Tibial nerve (tissue), 4 donors: ENCODE results near the gene CENPM. TPM values are rescaled to one million over a fixed set of nuclear protein-coding genes. Genes with fewer than 3 reads are reported as not detected.

Source experiments
- DNase-seq, 2 donors: peaks; one replicate each; pipeline ENCODE4 v3.0.0-alpha.2; 2019; ENCODE audit warnings: low spot score in 2 of 2
- H3K27ac ChIP-seq, 4 donors: fragments of 200-600 bp; sonication (generic) in 3 of 4; one replicate each; pipeline ENCODE4 v1.5.1; 2017 to 2019; ENCODE audit warnings: mild to moderate bottlenecking in 1 of 4
- H3K27me3 ChIP-seq, 2 donors: fragments of 200-600 bp; sonication (generic) in 1 of 2; one replicate each; pipeline versions ENCODE4 v1.5.1 to v1.6.0; 2017 to 2019
- H3K36me3 ChIP-seq, 3 donors: fragments of 200-600 bp; sonication (generic); one replicate each; pipeline ENCODE4 v1.5.1; 2018 to 2019
- H3K4me1 ChIP-seq, 4 donors: fragments of 200-600 bp; sonication (generic) in 3 of 4; one replicate each; pipeline ENCODE4 v1.5.1; 2017 to 2019
- H3K4me3 ChIP-seq, 4 donors: fragments of 200-600 bp; sonication (generic) in 3 of 4; one replicate each; pipeline ENCODE4 v1.5.1; 2017 to 2019; ENCODE audit warnings: mild to moderate bottlenecking in 1 of 4, moderate library complexity in 1 of 4
- H3K9me3 ChIP-seq, 4 donors: fragments of 200-600 bp; sonication (generic) in 3 of 4; one replicate each; pipeline ENCODE4 v1.5.1; 2017 to 2019
- EP300 ChIP-seq, 2 donors: sonication (generic); formaldehyde crosslinking; IDR thresholded peaks; one replicate each; pipeline ENCODE4 v1.6.1; 2017; ENCODE audit warnings: antibody characterized with exemption in 2 of 2, mild to moderate bottlenecking in 1 of 2
- POLR2A ChIP-seq, 2 donors: fragments of 450-650 bp; IDR thresholded peaks; one replicate each; pipeline ENCODE4 v1.6.1; 2017; ENCODE audit warnings: antibody characterized with exemption in 2 of 2, mild to moderate bottlenecking in 2 of 2, moderate library complexity in 2 of 2
- WGBS, 2 donors: methylation state at CpG; one replicate each; pipeline ENCODE4 v1.1.5; 2018; 5-methylcytosine and 5-hydroxymethylcytosine counted together
- total RNA-seq, 4 donors: library from RNA; depleted of rRNA; stranded (reverse); fragments of >200 nt; gene quantifications; one replicate each; pipeline ENCODE4 v1.1.0, GENCODE V29; 2016
- TF ChIP-seq, protein P1 (sequence below), 5 experiments: fragments of 200-600 bp in 3 of 5; fragments of 450-650 bp in 2 of 5; sonication (generic) in 3 of 5; IDR thresholded peaks; one replicate each; pipeline ENCODE4 v1.5.1; 2016 to 2019; ENCODE audit warnings: antibody characterized with exemption in 5 of 5, mild to moderate bottlenecking in 3 of 5, moderate library complexity in 2 of 5

Gene CENPM
- total RNA-seq, 4 donors from 2014 or later = 5.0 to 5.1 TPM; not detected in 2

DNA sequence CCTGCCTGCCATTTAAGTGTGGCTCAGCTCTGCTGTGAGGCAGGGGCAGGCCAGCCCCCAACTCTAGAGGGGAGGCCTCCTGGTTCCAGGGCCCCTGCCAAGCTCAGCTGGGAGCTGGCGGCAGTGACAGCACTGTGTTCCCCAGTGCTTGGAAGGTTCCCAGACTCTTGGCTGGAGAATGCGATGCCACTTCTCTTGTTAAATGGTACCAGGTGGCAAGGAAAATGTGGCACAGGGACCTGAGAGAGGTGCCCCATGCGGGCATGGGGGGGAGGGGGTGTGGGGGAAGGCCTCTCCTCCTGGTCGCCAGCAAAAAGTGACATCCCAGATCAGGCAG lies 12.0 kb downstream of the CENPM start:
- no peak for DNase-seq
- Histone ChIP-seq H3K27ac (peak overlapping the region in 1 of 4 donors; percentile 73), H3K9me3 (no peaks in the 10 kb centered on the region), H3K4me3 (no peak overlapping the region), H3K27me3 (no peaks in the 10 kb centered on the region), H3K36me3 (no peaks in the 10 kb centered on the region), H3K4me1 (peaks cover 0 to 13% (median 0%) of the 10 kb centered on the region in 4 donors)
- TF ChIP-seq, protein P1, sequence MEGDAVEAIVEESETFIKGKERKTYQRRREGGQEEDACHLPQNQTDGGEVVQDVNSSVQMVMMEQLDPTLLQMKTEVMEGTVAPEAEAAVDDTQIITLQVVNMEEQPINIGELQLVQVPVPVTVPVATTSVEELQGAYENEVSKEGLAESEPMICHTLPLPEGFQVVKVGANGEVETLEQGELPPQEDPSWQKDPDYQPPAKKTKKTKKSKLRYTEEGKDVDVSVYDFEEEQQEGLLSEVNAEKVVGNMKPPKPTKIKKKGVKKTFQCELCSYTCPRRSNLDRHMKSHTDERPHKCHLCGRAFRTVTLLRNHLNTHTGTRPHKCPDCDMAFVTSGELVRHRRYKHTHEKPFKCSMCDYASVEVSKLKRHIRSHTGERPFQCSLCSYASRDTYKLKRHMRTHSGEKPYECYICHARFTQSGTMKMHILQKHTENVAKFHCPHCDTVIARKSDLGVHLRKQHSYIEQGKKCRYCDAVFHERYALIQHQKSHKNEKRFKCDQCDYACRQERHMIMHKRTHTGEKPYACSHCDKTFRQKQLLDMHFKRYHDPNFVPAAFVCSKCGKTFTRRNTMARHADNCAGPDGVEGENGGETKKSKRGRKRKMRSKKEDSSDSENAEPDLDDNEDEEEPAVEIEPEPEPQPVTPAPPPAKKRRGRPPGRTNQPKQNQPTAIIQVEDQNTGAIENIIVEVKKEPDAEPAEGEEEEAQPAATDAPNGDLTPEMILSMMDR (IDR thresholded peaks at IDR 0.05) = no peak
- no peak for TF ChIP-seq POLR2A (IDR thresholded peaks at IDR 0.05)
- TF ChIP-seq EP300 (IDR thresholded peaks at IDR 0.05) = no peak
- 88 to 94% methylated on average over 3 to 4 of the region's 4 CpGs for WGBS, 2 donors

DNA sequence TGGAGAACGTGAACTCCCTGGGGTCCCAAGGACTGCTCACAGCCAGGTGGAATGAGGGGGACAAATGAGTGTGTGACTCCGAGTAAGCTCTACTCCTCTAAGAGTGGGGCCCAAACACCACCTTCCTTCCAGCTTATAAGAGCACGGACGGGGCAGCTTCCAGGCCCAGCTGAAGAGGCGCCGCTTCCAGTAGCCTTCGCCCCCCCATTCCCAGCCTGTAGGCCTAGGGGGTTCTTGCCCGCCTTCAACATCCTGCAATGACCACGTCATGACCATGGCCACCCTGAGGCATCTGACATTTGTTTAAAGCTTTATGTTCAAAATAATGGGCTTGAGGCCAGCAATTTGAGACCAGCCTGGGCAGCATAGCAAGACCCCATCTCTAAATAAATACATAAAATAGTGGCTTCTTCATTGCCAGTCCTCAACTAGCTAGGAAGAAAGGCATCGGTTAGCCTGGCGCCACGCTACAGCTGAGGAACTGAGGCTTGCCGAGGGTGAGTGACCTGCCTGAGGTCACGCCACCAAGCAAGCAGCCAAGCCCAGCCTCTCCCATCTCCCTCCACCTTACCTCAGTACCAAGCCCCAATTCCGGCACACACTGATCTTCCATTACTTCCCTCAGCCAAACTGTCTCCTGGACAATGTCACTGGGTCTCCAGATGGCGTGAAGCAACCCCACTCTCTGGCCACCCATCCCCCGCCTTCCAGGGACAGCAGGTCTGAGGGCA lies 12.5 kb downstream of the CENPM start:
- Histone ChIP-seq H3K4me1 (peaks cover 0 to 9% (median 0%) of the 10 kb centered on the region in 4 donors), H3K36me3 (no peaks in the 10 kb centered on the region), H3K27ac (peak overlapping the region in 1 of 4 donors; percentile 73), H3K4me3 (no peak overlapping the region), H3K27me3 (no peaks in the 10 kb centered on the region), H3K9me3 (no peaks in the 10 kb centered on the region)
- TF ChIP-seq, protein P1 (IDR thresholded peaks at IDR 0.05) = no peak
- TF ChIP-seq EP300 (IDR thresholded peaks at IDR 0.05) (no peak), POLR2A (IDR thresholded peaks at IDR 0.05) (no peak)
- WGBS, 2 donors = 87 to 96% methylated on average over 16 to 17 of the region's 17 CpGs
- DNase-seq = no peak

DNA sequence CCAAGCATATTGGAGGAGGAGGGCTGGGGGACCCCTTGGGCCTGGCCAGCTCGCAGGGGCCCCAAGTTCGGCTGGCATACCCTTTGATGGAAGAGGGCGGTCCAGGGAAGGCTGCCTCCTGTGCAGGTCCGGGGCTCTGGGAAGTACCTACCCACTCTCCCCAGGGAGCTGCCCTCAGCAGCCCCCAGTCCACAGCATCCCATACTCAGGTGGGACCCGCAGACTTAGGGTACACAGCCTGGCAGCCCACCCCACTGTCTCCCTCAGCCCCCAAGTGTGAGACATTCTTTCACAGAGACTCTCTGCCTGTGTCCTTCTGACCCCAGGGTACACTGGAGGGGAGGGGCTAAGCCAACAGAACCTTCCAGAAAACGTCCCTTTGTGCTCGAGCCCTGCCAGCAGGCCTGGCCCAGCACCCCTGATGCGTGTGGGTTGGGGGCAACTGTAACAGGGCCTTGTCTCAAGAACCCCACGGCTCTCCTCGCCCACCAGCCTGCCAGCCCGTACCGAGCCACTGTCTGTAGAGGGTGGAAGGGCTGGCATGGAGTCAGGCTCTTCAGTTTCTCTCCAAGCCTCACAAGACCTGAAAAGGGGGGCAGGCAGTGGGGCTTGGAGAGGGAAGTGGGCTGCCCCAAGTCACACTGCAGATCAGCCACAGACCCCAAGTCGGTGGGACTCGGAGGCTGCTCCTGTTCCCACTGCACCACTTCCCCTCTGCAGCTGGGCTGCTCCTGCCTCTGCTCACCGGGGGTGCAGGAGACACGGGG lies 13.4 kb downstream of the CENPM start:
- Histone ChIP-seq H3K4me3 (no peak overlapping the region), H3K4me1 (peaks cover 0 to under 1% (median 0%) of the 10 kb centered on the region in 4 donors), H3K27ac (peak overlapping the region in 1 of 4 donors; percentile 35), H3K36me3 (no peaks in the 10 kb centered on the region), H3K9me3 (no peaks in the 10 kb centered on the region), H3K27me3 (no peaks in the 10 kb centered on the region)
- 65 to 67% methylated on average over 11 to 13 of the region's 16 CpGs for WGBS, 2 donors
- TF ChIP-seq EP300 (IDR thresholded peaks at IDR 0.05) (no peak), POLR2A (IDR thresholded peaks at IDR 0.05) (no peak)
- TF ChIP-seq, protein P1 (IDR thresholded peaks at IDR 0.05) = no peak
- DNase-seq = no peak

DNA sequence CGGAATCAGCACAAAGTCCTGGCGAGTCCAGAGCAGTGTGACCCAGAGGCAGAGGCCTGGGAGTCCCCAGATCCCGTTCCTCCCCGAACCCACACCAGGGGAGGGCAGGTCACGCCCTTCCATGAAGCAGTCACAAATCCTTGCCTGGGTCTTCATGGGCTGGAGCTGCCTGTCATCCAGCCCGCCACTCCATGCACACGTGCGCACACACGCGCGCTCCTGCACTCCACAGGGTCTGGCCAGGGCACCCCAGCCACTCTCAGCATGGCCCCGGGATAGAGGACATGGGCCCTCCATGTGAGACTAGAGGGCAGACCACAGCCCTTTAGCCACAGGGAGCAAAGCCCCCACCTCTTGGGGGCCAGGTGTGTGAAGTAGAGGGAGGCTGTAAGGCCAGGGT lies 14.6 kb downstream of the CENPM start:
- H3K27me3 ChIP-seq = peaks cover 0 to 2% of the 10 kb centered on the region in 2 donors
- no peak for DNase-seq
- 92 to 93% methylated on average over 9 to 12 of the region's 12 CpGs for WGBS, 2 donors
- TF ChIP-seq POLR2A (IDR thresholded peaks at IDR 0.05) = no peak
- TF ChIP-seq EP300 (IDR thresholded peaks at IDR 0.05) = no peak
- TF ChIP-seq, protein P1 (IDR thresholded peaks at IDR 0.05) = no peak
- H3K4me1 ChIP-seq = no peaks in the 10 kb centered on the region
- no peaks in the 10 kb centered on the region for H3K9me3 ChIP-seq
- H3K4me3 ChIP-seq = no peak overlapping the region
- H3K27ac ChIP-seq = no peak overlapping the region
- no peaks in the 10 kb centered on the region for H3K36me3 ChIP-seq

DNA sequence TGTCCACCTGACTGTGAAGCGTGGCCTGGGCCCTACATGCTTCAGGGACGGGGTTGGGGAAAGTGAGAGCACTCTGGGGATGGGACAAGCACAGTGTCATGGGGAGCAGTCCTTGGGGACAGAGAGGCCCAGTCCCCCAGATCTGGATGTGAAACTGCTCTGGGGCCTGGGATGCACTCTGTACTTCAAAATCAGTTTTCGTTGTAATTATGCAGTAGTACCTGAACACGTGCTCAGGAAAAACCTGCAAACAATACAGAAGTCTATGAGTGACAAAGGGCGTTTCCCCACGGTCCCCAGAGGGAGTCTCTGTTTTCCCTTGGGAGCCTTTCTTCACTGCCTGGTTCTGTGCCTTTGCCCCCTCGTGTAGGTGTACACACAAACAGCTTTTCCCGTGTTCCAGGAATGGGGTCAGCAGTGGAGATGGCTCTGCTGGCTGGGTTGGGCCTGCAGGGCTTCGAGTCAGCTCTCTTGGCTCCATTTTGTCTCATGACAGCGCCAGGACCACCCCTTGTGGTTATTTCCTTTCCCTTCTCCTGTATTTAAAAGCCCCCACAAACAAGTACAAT lies 15.2 kb downstream of the CENPM start:
- Histone ChIP-seq H3K27me3 (peaks cover 0 to 7% of the 10 kb centered on the region in 2 donors), H3K4me3 (no peak overlapping the region), H3K27ac (no peak overlapping the region), H3K4me1 (peaks cover 0 to 2% (median under 1%) of the 10 kb centered on the region in 4 donors), H3K9me3 (no peaks in the 10 kb centered on the region), H3K36me3 (no peaks in the 10 kb centered on the region)
- TF ChIP-seq EP300 (IDR thresholded peaks at IDR 0.05) (no peak), POLR2A (IDR thresholded peaks at IDR 0.05) (no peak)
- TF ChIP-seq, protein P1 (IDR thresholded peaks at IDR 0.05) = no peak
- no peak for DNase-seq
- WGBS, 2 donors = 76 to 79% methylated on average over 10 of the region's 10 CpGs
